ENCODE results near the gene ACR.

Gene ACR

GRCh38 chr22:50702821-50703725 is 34.9 kb upstream of the ACR start:
- no peak for FAIRE-seq

- no peak for FAIRE-seq
Measured at GRCh38 chr22:50703726-50704509, 34.1 kb upstream of the ACR start.

- FAIRE-seq: no peak
Measured at GRCh38 chr22:50704510-50705218, 33.3 kb upstream of the ACR start.

GRCh38 chr22:50705219-50705691 is 32.7 kb upstream of the ACR start:
- FAIRE-seq: no peak

GRCh38 chr22:50705851-50706351 is 32.1 kb upstream of the ACR start:
- FAIRE-seq: no peak

GRCh38 chr22:50706481-50707125 is 31.4 kb upstream of the ACR start:
- no peak for FAIRE-seq

- FAIRE-seq: no peak
Measured at GRCh38 chr22:50708474-50708873, 29.5 kb upstream of the ACR start.

- no peak for FAIRE-seq
Measured at GRCh38 chr22:50708996-50709395, 29.0 kb upstream of the ACR start.

GRCh38 chr22:50710221-50710620 is 27.8 kb upstream of the ACR start:
- no peak for FAIRE-seq

GRCh38 chr22:50710886-50711285 is 27.1 kb upstream of the ACR start:
- no peak for FAIRE-seq

GRCh38 chr22:50711446-50712340 is 26.3 kb upstream of the ACR start:
- no peak for FAIRE-seq

- no peak for FAIRE-seq
Measured at GRCh38 chr22:50712341-50713007, 25.5 kb upstream of the ACR start.

- FAIRE-seq: no peak
Measured at GRCh38 chr22:50713008-50713385, 25.0 kb upstream of the ACR start.

- FAIRE-seq: no peak
Measured at GRCh38 chr22:50713571-50714056, 24.4 kb upstream of the ACR start.

- FAIRE-seq: no peak
Measured at GRCh38 chr22:50714150-50714549, 23.9 kb upstream of the ACR start.

GRCh38 chr22:50714631-50715179 is 23.3 kb upstream of the ACR start:
- no peak for FAIRE-seq

- FAIRE-seq: no peak
Measured at GRCh38 chr22:50715250-50715649, 22.8 kb upstream of the ACR start.

GRCh38 chr22:50715776-50716175 is 22.2 kb upstream of the ACR start:
- no peak for FAIRE-seq

- no peak for FAIRE-seq
Measured at GRCh38 chr22:50716290-50717024, 21.5 kb upstream of the ACR start.

Measured in islet of Langerhans (tissue), 1 donor.